Measurements from ENCODE around the gene FHAD1. TPM values are rescaled to one million over a fixed set of nuclear protein-coding genes. Genes with fewer than 3 reads are reported as not detected.

FHAD1 gene
- total and polyA plus RNA-seq, 9 of the 15 experiments (the other 6 are each of a cell fraction or from before 2014, with no cell fraction given), result 0.32 to 2.1 (median 1.5) TPM; not detected in 1

DNA sequence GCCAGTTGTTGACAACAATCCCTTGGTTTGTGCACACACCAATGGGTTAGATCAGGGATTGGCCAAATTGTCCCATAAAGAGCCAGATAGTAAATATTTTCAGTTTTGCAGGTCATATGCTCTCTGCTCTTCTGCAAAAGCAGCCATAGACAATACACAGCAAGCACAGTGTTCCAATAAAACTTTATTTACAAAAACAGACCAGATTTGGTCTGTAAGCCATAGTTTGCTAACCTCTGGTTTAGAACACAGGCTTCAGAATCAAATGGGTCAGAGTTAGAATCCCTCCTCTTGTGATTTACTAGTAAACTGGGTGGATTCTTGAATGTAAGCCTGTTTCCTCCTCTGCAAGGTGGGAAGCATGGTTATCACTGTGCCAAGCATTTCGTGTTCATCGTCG is 97.4 kb downstream of the FHAD1 start:
- 90% methylated on average over 3 of the region's 3 CpGs for WGBS (ENCODE audit: insufficient coverage, low coverage, missing lambda C conversion rate)
- peaks cover 22 to 27% of the 10 kb centered on the region in 2 experiments for H3K4me1 ChIP-seq (replicated peaks in 1 of 2; ENCODE audit: control insufficient read depth in 2 of 2, insufficient read depth in 2 of 2, low read length in 2 of 2)
- H3K9ac ChIP-seq (ENCODE audit: insufficient read depth in 1 of 2, low read depth in 2 of 2, low read length in 2 of 2), result no peak overlapping the region
- H3K4me2 ChIP-seq (ENCODE audit: insufficient read depth, low read length), result no peak overlapping the region
- intact Hi-C loops (cut with micrococcal nuclease) (no loop called here), in situ Hi-C loops (cut with MboI) (no loop called here)
- FAIRE-seq (no peak), ATAC-seq (no peak), DNase-seq (ENCODE audit: extremely low read depth in 1 of 4, low spot score in 3 of 4) (no peak)
- BruUV-seq (replicated peaks), result no TSS peak
- H2AFZ ChIP-seq (ENCODE audit: low read depth, low read length), result no peak overlapping the region
- H3K4me3 ChIP-seq, result no peak overlapping the region
- H3K27me3 ChIP-seq (ENCODE audit: control insufficient read depth in 2 of 2, insufficient read depth in 2 of 2, low read length in 2 of 2), result no peaks in the 10 kb centered on the region
- ChIA-PET POLR2A (interaction anchor here (0.5 kb wide), 1 partner anchor 15 kb away, joined by 3 read pairs; no protein-coding TSS in a partner anchor), CTCF (ENCODE audit: low intra/inter-chr PET ratio) (no interaction called here)
- no peaks in the 10 kb centered on the region for H3K79me2 ChIP-seq (ENCODE audit: control insufficient read depth, insufficient read depth, low read length)
- no peak overlapping the region for H3K27ac ChIP-seq (ENCODE audit: extremely low read depth, low read depth, low read length)
- H3K9me3 ChIP-seq (replicated peaks; ENCODE audit: control insufficient read depth, insufficient read depth, low read depth, low read length), result 0 out of 2 replicates have a peak, but pooled peaks cover 3% of the 10 kb centered on the region
- no peaks in the 10 kb centered on the region for H3K36me3 ChIP-seq (ENCODE audit: control insufficient read depth, insufficient read depth, low read length)
- no peaks in the 10 kb centered on the region for H3K9me1 ChIP-seq (ENCODE audit: control insufficient read depth, insufficient read depth, low read length)
- TF ChIP-seq, protein P1, sequence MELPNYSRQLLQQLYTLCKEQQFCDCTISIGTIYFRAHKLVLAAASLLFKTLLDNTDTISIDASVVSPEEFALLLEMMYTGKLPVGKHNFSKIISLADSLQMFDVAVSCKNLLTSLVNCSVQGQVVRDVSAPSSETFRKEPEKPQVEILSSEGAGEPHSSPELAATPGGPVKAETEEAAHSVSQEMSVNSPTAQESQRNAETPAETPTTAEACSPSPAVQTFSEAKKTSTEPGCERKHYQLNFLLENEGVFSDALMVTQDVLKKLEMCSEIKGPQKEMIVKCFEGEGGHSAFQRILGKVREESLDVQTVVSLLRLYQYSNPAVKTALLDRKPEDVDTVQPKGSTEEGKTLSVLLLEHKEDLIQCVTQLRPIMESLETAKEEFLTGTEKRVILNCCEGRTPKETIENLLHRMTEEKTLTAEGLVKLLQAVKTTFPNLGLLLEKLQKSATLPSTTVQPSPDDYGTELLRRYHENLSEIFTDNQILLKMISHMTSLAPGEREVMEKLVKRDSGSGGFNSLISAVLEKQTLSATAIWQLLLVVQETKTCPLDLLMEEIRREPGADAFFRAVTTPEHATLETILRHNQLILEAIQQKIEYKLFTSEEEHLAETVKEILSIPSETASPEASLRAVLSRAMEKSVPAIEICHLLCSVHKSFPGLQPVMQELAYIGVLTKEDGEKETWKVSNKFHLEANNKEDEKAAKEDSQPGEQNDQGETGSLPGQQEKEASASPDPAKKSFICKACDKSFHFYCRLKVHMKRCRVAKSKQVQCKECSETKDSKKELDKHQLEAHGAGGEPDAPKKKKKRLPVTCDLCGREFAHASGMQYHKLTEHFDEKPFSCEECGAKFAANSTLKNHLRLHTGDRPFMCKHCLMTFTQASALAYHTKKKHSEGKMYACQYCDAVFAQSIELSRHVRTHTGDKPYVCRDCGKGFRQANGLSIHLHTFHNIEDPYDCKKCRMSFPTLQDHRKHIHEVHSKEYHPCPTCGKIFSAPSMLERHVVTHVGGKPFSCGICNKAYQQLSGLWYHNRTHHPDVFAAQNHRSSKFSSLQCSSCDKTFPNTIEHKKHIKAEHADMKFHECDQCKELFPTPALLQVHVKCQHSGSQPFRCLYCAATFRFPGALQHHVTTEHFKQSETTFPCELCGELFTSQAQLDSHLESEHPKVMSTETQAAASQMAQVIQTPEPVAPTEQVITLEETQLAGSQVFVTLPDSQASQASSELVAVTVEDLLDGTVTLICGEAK (IDR thresholded peaks at IDR 0.05), result peak; percentile 96
- TF ChIP-seq, protein P1 (CRISPR knock-in tag; IDR thresholded peaks at IDR 0.05), result peak; percentile 92
- TF ChIP-seq PHF21A (IDR thresholded peaks at IDR 0.05; ENCODE audit: borderline replicate concordance, low read depth), result no peak
- no peaks in the 10 kb centered on the region for H4K20me1 ChIP-seq (replicated peaks; ENCODE audit: control insufficient read depth, insufficient read depth, low read length)

Measured in K562 (cell line).